Suprapubic skin (tissue), 4 donors: ENCODE results near the gene EMSY. TPM values are rescaled to one million over a fixed set of nuclear protein-coding genes. Genes with fewer than 3 reads are reported as not detected.
"Not testable (repeated sequence)": the region's sequence is repeated elsewhere in the genome, so short reads cannot be mapped to it uniquely, and the experiment has no call there.

Experiments
- DNase-seq, 2 donors: peaks; one replicate each; pipeline ENCODE4 v3.0.0-alpha.2; 2019; ENCODE audit warnings: low spot score in 2 of 2
- H3K27ac ChIP-seq: fragments of 200-600 bp; sonication (generic); one replicate; pipeline ENCODE4 v1.5.1; 2019
- H3K27me3 ChIP-seq: fragments of 200-600 bp; sonication (generic); one replicate; pipeline ENCODE4 v1.5.1; 2019
- H3K36me3 ChIP-seq: fragments of 200-600 bp; sonication (generic); one replicate; pipeline ENCODE4 v1.5.1; 2019
- H3K4me1 ChIP-seq: fragments of 200-600 bp; sonication (generic); one replicate; pipeline ENCODE4 v1.5.1; 2019
- H3K4me3 ChIP-seq: fragments of 200-600 bp; sonication (generic); one replicate; pipeline ENCODE4 v1.5.1; 2019; ENCODE audit warnings: mild to moderate bottlenecking
- H3K9me3 ChIP-seq: fragments of 200-600 bp; sonication (generic); one replicate; pipeline ENCODE4 v1.5.1; 2019
- CTCF ChIP-seq, 2 donors: fragments of 200-600 bp in 1 of 2; fragments of 450-650 bp in 1 of 2; sonication (generic) in 1 of 2; IDR thresholded peaks; one replicate each; pipeline ENCODE4 v1.5.1; 2016 to 2019; ENCODE audit warnings: antibody characterized with exemption in 2 of 2, mild to moderate bottlenecking in 1 of 2, moderate library complexity in 1 of 2
- EP300 ChIP-seq: sonication (generic); formaldehyde crosslinking; IDR thresholded peaks from one replicate; pipeline ENCODE4 v1.6.1; 2017; ENCODE audit warnings: antibody characterized with exemption
- POLR2A ChIP-seq, 2 donors: fragments of 450-650 bp; IDR thresholded peaks; one replicate each; pipeline ENCODE4 v1.6.1; 2017; ENCODE audit warnings: antibody characterized with exemption in 2 of 2, mild to moderate bottlenecking in 2 of 2, moderate library complexity in 2 of 2
- POLR2AphosphoS5 ChIP-seq, 3 donors: sonication (generic); formaldehyde crosslinking; IDR thresholded peaks; one replicate each; pipeline ENCODE4 v1.6.1; 2017; ENCODE audit warnings: antibody characterized with exemption in 3 of 3
- WGBS: methylation state at CpG from one replicate; pipeline ENCODE4 v1.1.5; 2018; 5-methylcytosine and 5-hydroxymethylcytosine counted together
- total RNA-seq, 4 donors: library from RNA; depleted of rRNA; stranded (reverse); fragments of >200 nt; gene quantifications; one replicate each; pipeline ENCODE4 v1.1.0, GENCODE V29; 2016

The EMSY gene
- total RNA-seq, 4 donors from 2014 or later, result 32.2 to 36.8 (median 33.2) TPM

DNA sequence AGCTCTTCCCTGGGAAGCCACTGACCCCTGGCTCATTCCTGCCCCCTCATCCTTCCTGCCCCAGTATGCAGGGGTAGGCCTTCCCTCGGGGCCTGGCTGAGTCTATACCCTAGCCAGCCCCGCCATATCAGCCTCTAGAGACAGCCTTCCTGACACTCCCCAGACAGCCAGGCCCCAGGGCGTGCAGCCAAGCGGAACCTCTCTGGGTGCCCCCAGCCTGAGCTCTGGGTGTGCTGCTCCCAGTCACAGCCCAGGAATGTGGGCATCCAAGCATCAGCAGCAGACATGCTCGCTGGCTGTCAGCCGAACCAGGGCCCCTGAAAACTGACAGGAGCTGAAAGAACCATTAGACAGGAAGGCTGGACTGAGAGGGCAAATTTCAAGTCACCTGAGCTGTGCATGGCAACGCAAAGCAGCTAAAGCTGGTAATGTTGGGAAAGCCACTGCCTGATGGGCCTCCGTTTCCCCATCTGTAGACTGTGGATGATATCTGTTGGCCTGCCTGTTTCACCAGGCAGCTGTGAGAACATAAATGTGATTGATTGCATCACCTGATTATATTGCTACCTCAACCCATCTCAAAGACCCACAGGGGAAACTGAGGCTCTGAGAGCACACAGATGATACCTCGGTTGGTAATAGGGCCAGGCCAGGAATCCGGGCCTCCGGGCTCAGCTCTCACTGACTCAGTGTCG is 132.6 kb downstream of the EMSY start:
- no peaks in the 10 kb centered on the region for H3K27me3 ChIP-seq
- no peaks in the 10 kb centered on the region for H3K36me3 ChIP-seq
- peaks cover 14% of the 10 kb centered on the region for H3K4me1 ChIP-seq
- H3K27ac ChIP-seq, result peak overlapping the region; percentile 33
- no peak for DNase-seq
- WGBS, result 80% methylated on average over 8 of the region's 12 CpGs
- no peak overlapping the region for H3K4me3 ChIP-seq
- no peak for TF ChIP-seq POLR2AphosphoS5 (IDR thresholded peaks at IDR 0.05)
- no peak for TF ChIP-seq EP300
- no peak for TF ChIP-seq POLR2A (IDR thresholded peaks at IDR 0.05)
- TF ChIP-seq CTCF (IDR thresholded peaks at IDR 0.05), result no peak
- no peaks in the 10 kb centered on the region for H3K9me3 ChIP-seq

DNA sequence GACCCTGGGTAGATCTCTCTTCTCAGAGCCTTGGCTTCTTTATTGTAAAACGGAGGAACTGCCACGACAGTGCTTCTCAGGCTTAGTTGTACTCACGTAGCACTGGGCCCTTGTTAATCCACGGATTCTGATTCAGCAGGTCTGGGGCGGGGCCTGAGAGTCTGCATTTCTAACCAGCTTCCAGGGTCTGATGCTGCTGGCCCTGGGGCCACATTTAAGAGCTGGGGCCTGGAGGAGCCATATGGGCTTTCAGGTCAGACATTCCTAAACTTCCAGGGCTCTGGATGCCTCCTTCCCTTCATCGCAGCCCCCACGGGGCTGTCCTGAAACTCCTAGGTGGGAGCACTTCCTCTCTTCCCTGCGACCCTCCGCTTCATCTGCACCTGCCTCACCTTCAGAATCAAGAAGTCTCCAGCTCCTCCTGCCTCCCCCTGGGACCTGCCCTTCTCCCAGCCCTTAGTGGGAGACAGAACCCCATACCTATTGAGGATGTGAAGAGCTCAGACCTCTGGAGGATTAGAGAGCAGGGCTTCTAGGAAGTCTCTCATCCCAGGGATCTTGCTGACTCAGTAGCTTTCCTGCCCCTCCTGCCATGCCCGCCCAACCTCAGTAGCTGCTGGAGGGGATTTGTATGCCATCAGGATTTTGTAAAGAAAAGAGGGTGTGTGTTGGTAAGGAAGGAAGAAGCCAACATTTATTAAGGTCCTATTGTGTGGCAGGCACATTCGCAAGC is 133.3 kb downstream of the EMSY start:
- peak overlapping the region; percentile 53 for H3K27ac ChIP-seq
- WGBS, result 83% methylated on average over 11 of the region's 11 CpGs
- DNase-seq, result no peak

DNA sequence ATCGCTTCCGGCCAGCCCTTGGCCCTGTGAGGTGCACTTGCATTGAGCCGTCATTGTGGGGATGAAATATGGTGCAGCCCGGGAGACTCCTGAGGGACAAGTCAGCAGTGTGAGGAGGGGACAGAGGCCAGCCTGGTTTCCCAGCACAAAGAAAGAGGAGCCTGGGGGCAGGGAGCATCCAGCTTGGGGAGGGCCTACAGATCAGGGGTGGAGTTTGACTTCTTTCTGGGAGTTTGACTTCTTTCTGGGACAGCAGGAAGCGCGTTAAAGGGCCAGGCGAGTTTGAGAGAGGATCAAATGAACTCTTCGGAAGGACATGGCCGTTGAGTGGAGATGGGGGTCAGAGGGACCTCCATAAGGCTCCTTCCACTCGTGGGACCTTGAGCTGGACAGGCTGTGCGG is 133.8 kb downstream of the EMSY start:
- DNase-seq, result no peak
- Histone ChIP-seq H3K4me1 (peaks cover 14% of the 10 kb centered on the region), H3K27ac (peak overlapping the region; percentile 53), H3K27me3 (no peaks in the 10 kb centered on the region), H3K9me3 (no peaks in the 10 kb centered on the region), H3K36me3 (no peaks in the 10 kb centered on the region), H3K4me3 (no peak overlapping the region)
- TF ChIP-seq POLR2AphosphoS5 (IDR thresholded peaks at IDR 0.05), result no peak
- no peak for TF ChIP-seq EP300
- TF ChIP-seq CTCF (IDR thresholded peaks at IDR 0.05), result no peak
- no peak for TF ChIP-seq POLR2A (IDR thresholded peaks at IDR 0.05)
- WGBS, result 64% methylated on average over 11 of the region's 11 CpGs

More for the DNA sequence above, 133.3 kb downstream of the EMSY start:
- TF ChIP-seq POLR2A (IDR thresholded peaks at IDR 0.05) (no peak), POLR2AphosphoS5 (IDR thresholded peaks at IDR 0.05) (no peak), CTCF (IDR thresholded peaks at IDR 0.05) (no peak), EP300 (no peak)
- H3K4me3 ChIP-seq, result no peak overlapping the region
- H3K36me3 ChIP-seq, result no peaks in the 10 kb centered on the region
- no peaks in the 10 kb centered on the region for H3K9me3 ChIP-seq
- H3K4me1 ChIP-seq, result peaks cover 14% of the 10 kb centered on the region
- no peaks in the 10 kb centered on the region for H3K27me3 ChIP-seq

DNA sequence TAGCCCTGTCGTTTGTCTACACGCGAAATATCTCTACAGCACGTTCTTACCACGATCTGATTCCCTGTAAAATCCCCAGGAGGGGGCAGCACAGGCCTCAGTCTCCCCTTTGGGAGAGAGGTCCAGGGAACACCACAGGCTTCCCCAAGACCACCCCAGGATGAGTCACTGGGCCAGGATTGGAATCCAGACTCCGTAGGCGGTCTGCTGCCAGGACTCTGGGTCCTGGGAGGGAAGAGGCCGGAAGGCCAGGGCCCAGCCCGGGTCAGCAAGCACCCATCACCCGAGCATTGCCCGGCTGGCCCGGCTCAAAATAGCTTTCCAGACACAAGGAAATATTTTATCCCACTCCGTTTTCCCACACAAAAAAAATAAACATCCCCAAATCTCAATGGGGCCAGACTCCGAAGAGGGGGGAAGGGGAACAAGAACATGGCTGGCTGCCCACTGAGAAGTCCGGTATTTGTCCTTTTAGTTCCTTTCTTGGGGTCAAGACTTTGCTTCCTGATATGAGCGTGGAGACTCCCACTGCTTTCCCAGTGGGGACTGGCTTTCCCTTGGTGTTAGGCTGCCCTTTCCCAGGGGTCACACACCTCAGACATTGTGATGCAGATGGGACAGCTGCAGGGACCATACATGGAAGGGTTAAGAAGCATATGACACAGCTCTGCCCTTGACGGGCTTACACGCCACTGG is 134.4 kb downstream of the EMSY start:
- DNase-seq, result no peak
- H3K36me3 ChIP-seq, result no peaks in the 10 kb centered on the region
- no peak overlapping the region for H3K4me3 ChIP-seq
- peaks cover 14% of the 10 kb centered on the region for H3K4me1 ChIP-seq
- peak overlapping the region; percentile 53 for H3K27ac ChIP-seq
- TF ChIP-seq CTCF (IDR thresholded peaks at IDR 0.05) (no peak), POLR2A (IDR thresholded peaks at IDR 0.05) (no peak), EP300 (no peak), POLR2AphosphoS5 (IDR thresholded peaks at IDR 0.05) (no peak)
- WGBS, result 70% methylated on average over 18 of the region's 18 CpGs
- H3K9me3 ChIP-seq, result no peaks in the 10 kb centered on the region
- H3K27me3 ChIP-seq, result no peaks in the 10 kb centered on the region

GRCh38 chr11:76579752-76580151 is 134.9 kb downstream of the EMSY start:
- Histone ChIP-seq H3K27me3 (no peaks in the 10 kb centered on the region), H3K4me1 (peaks cover 14% of the 10 kb centered on the region), H3K9me3 (no peaks in the 10 kb centered on the region), H3K36me3 (no peaks in the 10 kb centered on the region), H3K4me3 (no peak overlapping the region), H3K27ac (peak overlapping the region; percentile 53)
- no peak for DNase-seq
- TF ChIP-seq CTCF (IDR thresholded peaks at IDR 0.05), result no peak
- no peak for TF ChIP-seq EP300
- no peak for TF ChIP-seq POLR2A (IDR thresholded peaks at IDR 0.05)
- TF ChIP-seq POLR2AphosphoS5 (IDR thresholded peaks at IDR 0.05), result no peak
- WGBS, result 73% methylated on average over 5 of the region's 5 CpGs

DNA sequence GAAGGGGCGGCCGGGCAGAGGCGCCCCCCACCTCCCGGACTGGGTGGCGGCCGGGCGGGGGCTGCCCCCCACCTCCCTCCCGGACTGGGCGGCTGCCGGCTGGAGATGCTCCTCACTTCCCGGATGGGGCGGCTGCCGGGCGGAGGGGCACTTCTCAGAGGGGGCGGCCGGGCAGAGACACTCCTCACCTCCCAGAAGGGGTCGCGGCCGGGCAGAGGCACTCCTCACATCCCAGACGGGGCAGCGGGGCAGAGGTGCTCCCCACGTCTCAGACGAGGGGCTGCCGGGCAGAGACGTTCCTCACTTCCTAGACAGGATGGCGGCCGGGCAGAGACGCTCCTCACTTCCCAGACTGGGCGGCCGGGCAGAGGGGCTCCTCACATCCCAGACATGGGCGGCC is 137.7 kb downstream of the EMSY start:
- H3K27ac ChIP-seq, H3K36me3 ChIP-seq: not testable (repeated sequence)
- 96% methylated on average over 5 of the region's 31 CpGs for WGBS

More for the DNA sequence above, 137.7 kb downstream of the EMSY start:
- not testable (repeated sequence) for H3K27me3 ChIP-seq, H3K9me3 ChIP-seq, H3K4me1 ChIP-seq, H3K4me3 ChIP-seq
- DNase-seq, result peak in 1 of 2 donors; percentile 72
